Subcutaneous abdominal adipose tissue (tissue), 5 donors: ENCODE data around the gene KCNAB2.

Experiments
- H3K27ac ChIP-seq: one replicate; pipeline ENCODE4 v1.7.0; 2013; ENCODE audit warnings: low read depth, mild to moderate bottlenecking, inconsistent platforms, low read length, moderate library complexity
- H3K27me3 ChIP-seq, 5 donors: one replicate each; pipeline ENCODE4 v1.7.0; 2013; ENCODE audit warnings: low read length in 5 of 5, inconsistent platforms in 1 of 5; ENCODE audit not compliant: control insufficient read depth in 5 of 5, insufficient read depth in 4 of 5
- H3K36me3 ChIP-seq, 5 donors: one replicate each; pipeline ENCODE4 v1.7.0; 2013; ENCODE audit warnings: low read length in 5 of 5; ENCODE audit not compliant: control insufficient read depth in 5 of 5, insufficient read depth in 5 of 5
- H3K4me1 ChIP-seq, 5 donors: one replicate each; pipeline ENCODE4 v1.7.0; 2013; ENCODE audit warnings: low read length in 5 of 5, mild to moderate bottlenecking in 3 of 5, moderate library complexity in 1 of 5; ENCODE audit not compliant: control insufficient read depth in 5 of 5, insufficient read depth in 5 of 5
- H3K4me3 ChIP-seq, 5 donors: one replicate each; pipeline ENCODE4 v1.7.0; 2013; ENCODE audit warnings: low read length in 5 of 5, low read depth in 1 of 5
- H3K9ac ChIP-seq, 5 donors: one replicate each; pipeline ENCODE4 v1.7.0; 2013; ENCODE audit warnings: low read length in 5 of 5, mild to moderate bottlenecking in 4 of 5, moderate library complexity in 3 of 5
- H3K9me3 ChIP-seq, 5 donors: one replicate each; pipeline ENCODE4 v1.7.0; 2013; ENCODE audit warnings: low read length in 5 of 5; ENCODE audit not compliant: control insufficient read depth in 5 of 5
- donor health status: healthy.
- donor health status: healthy.
- donor health status: healthy.
- donor health status: healthy.
- donor health status: healthy.

KCNAB2 gene

DNA sequence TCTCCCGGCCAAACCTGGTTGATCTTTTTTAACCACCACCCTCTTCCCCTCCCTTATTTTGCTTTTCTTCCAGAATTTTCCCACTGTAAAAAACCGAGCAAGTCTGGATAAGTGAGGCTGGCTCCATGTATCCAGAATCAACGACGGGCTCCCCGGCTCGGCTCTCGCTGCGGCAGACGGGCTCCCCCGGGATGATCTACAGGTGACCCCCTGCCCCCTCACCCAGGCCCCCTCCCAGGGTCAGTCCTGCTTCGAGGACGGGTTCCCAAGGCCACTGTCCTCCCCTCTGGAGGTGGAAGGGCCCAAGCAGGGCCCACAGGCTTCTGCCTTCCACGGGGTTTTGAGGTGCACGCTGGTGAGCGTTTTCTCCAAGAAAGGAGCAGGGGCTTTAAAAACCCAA, 5.2 kb upstream of the KCNAB2 start:
- Histone ChIP-seq H3K4me3 (no peak overlapping the region), H3K27me3 (peaks cover 0 to 6% (median 2%) of the 10 kb centered on the region in 5 donors), H3K9ac (no peak overlapping the region), H3K36me3 (peaks cover 0 to 19% (median 6%) of the 10 kb centered on the region in 5 donors), H3K4me1 (peaks cover 0 to 2% (median 0%) of the 10 kb centered on the region in 5 donors), H3K9me3 (no peaks in the 10 kb centered on the region), H3K27ac (no peak overlapping the region)

- H3K27ac ChIP-seq, result no peak overlapping the region
- peaks cover 0 to 2% (median 0%) of the 10 kb centered on the region in 5 donors for H3K4me1 ChIP-seq
- no peak overlapping the region for H3K9ac ChIP-seq
- H3K4me3 ChIP-seq, result no peak overlapping the region
- no peaks in the 10 kb centered on the region for H3K9me3 ChIP-seq
- peaks cover 0 to 6% (median 2%) of the 10 kb centered on the region in 5 donors for H3K27me3 ChIP-seq
- H3K36me3 ChIP-seq, result peaks cover 0 to 19% (median 6%) of the 10 kb centered on the region in 5 donors
These were observed 4.8 kb upstream of the KCNAB2 start for GRCh38 chr1:6040861-6041415.

DNA sequence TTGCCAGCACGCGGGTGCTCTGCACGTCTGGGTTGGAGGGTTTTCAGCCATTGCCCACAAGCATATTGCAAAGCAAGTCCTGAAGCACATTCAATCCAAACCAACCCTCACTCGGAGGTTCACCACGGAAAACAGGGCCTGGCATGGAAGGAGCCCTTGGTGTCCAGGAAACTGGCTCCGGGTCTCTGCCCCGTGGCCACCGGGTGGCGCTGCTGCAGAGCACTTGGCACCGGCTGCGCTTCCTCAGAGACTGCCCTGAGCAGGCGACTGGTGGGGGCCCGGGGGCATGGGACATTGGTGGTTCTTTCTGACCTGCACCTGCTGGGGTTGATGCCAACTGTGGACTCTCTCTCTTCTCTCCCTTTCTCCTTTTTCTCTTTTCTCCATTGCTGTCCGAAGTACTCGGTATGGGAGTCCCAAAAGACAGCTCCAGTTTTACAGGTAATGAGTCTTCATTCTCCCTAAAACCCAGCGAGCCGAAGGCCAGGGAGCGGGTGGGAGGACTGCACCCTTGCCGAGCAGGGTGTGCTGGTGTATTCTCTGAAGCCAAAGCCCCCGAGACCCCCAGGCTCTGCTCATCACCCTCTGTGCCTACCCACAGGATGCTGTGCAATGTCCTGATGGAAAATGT, 4.1 kb upstream of the KCNAB2 start:
- Histone ChIP-seq H3K4me1 (peaks cover 0 to 2% (median 0%) of the 10 kb centered on the region in 5 donors), H3K36me3 (peaks cover 0 to 19% (median 6%) of the 10 kb centered on the region in 5 donors), H3K9me3 (no peaks in the 10 kb centered on the region), H3K9ac (no peak overlapping the region), H3K27me3 (peaks cover 0 to 6% (median 2%) of the 10 kb centered on the region in 5 donors), H3K27ac (no peak overlapping the region), H3K4me3 (no peak overlapping the region)

DNA sequence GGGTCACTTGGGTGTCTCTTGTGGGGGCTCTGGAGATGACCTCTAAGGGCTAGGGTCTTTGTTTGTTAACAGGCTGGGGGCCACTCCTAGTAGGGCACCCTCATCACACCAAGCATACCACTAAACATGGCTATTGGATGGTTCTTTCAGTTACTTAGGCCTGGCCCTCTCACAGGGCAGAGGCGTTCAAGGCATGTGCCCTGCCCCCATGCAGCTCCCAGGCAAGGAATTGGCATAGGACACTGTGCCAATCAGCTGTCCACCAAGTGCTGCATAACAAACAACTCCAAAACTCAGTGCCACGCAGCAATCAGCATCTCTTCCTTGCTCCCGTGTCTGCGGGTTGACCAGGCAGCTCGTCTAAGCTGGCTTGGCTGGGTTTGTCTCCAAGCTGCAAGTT, 2.1 kb upstream of the KCNAB2 start:
- Histone ChIP-seq H3K9me3 (no peaks in the 10 kb centered on the region), H3K4me1 (peaks cover 0 to under 1% (median 0%) of the 10 kb centered on the region in 5 donors), H3K27me3 (peaks cover 0 to 3% (median 0%) of the 10 kb centered on the region in 5 donors), H3K9ac (no peak overlapping the region), H3K4me3 (no peak overlapping the region), H3K36me3 (peaks cover 0 to 29% (median 6%) of the 10 kb centered on the region in 5 donors), H3K27ac (no peak overlapping the region)

DNA sequence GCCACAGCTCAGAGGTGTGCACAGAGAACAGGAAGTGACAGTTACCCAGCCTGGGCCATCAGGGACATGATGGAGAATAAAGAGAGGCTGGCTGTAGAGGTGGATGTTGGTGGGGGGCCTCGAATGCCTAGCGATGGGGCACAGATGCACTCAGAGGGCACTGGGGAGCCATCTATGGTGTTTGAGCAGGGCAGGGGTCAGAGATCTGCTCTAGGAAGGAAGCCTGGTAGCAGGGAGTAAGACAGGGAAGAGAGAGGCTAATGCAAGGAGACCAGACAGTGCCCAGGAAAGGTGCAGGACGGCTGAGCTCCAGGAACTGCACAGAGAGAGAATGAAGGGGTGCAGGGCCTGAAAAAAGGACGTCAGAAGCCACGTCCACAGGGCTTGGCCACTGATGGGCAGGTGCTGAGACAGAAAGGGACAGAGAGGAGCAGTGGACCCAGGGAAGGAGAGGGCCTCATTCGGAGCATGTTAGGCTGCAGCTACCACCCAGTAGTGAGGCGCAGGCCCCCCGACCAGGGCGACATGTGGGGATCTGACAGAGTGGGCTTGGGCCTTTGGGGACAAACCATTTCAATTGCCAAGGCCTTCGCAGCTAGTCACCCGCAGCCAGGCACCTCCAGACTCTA, 1.1 kb upstream of the KCNAB2 start:
- H3K4me1 ChIP-seq, result no peaks in the 10 kb centered on the region
- H3K27ac ChIP-seq, result no peak overlapping the region
- no peak overlapping the region for H3K9ac ChIP-seq
- H3K9me3 ChIP-seq, result no peaks in the 10 kb centered on the region
- peaks cover 0 to 33% (median 6%) of the 10 kb centered on the region in 5 donors for H3K36me3 ChIP-seq
- no peak overlapping the region for H3K4me3 ChIP-seq
- peaks cover 0 to 3% (median 0%) of the 10 kb centered on the region in 5 donors for H3K27me3 ChIP-seq

GRCh38 chr1:6045110-6045502, 582 bp upstream of the KCNAB2 start:
- no peak overlapping the region for H3K4me3 ChIP-seq
- no peaks in the 10 kb centered on the region for H3K4me1 ChIP-seq
- H3K9ac ChIP-seq, result no peak overlapping the region
- no peaks in the 10 kb centered on the region for H3K9me3 ChIP-seq
- H3K27ac ChIP-seq, result no peak overlapping the region
- peaks cover 0 to 33% (median 6%) of the 10 kb centered on the region in 5 donors for H3K36me3 ChIP-seq
- H3K27me3 ChIP-seq, result no peaks in the 10 kb centered on the region

- H3K27ac ChIP-seq, result no peak overlapping the region
- no peaks in the 10 kb centered on the region for H3K4me1 ChIP-seq
- H3K36me3 ChIP-seq, result peaks cover 0 to 31% (median under 1%) of the 10 kb centered on the region in 5 donors
- H3K4me3 ChIP-seq, result no peak overlapping the region
- H3K9ac ChIP-seq, result no peak overlapping the region
- H3K27me3 ChIP-seq, result no peaks in the 10 kb centered on the region
- no peaks in the 10 kb centered on the region for H3K9me3 ChIP-seq
These were observed 591 bp downstream of the KCNAB2 start for GRCh38 chr1:6046279-6046678.

- H3K9ac ChIP-seq, result no peak overlapping the region
These were observed 2.6 kb downstream of the KCNAB2 start for GRCh38 chr1:6048179-6048867.

DNA sequence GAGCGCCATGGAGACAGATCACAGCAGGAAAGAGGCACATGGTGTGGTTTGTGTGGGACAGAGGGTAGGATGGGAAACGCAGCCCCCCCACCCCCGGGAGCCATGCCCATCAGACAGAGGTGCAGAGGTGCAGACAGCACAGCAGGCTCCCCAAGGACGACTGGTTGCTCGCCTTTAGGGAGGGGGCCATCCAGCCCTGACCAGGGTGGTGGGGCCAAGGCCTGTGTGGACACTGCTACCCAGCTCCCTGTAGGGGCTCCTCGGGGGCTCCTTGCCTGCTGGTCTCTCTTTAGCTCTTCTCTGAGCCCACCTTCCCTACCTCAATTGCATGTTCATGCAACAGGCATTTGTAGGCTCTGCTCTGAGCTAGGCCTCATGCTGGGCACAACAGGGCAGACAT, 3.7 kb downstream of the KCNAB2 start:
- no peaks in the 10 kb centered on the region for H3K9me3 ChIP-seq
- H3K27ac ChIP-seq, result no peak overlapping the region
- no peaks in the 10 kb centered on the region for H3K4me1 ChIP-seq
- H3K27me3 ChIP-seq, result no peaks in the 10 kb centered on the region
- no peak overlapping the region for H3K9ac ChIP-seq
- H3K4me3 ChIP-seq, result no peak overlapping the region
- H3K36me3 ChIP-seq, result peaks cover 0 to 29% (median 0%) of the 10 kb centered on the region in 5 donors

More at GRCh38 chr1:6048179-6048867, 2.6 kb downstream of the KCNAB2 start:
- H3K9me3 ChIP-seq, result no peaks in the 10 kb centered on the region
- no peaks in the 10 kb centered on the region for H3K27me3 ChIP-seq
- no peak overlapping the region for H3K27ac ChIP-seq
- H3K4me3 ChIP-seq, result no peak overlapping the region
- H3K36me3 ChIP-seq, result peaks cover 0 to 30% (median 0%) of the 10 kb centered on the region in 5 donors
- no peaks in the 10 kb centered on the region for H3K4me1 ChIP-seq

DNA sequence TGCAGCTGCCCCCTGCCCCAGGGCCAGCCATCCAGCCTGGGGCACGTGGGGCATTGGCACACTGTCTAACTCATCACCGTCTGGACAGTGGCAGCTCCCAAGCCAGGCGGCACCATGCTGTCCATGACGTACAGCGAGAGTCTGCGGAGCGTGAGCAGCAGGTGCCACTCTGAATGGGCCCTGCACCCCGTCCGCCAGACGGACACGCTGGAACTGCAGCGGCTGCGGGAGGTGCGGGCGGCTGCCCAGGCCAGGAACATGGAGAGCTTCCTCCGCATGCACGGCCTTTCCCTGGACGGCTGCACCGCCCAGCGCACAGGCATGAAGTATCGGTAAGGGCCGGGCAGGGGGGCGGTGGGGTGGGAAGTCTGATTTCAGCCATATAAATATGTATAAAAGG, 5.7 kb downstream of the KCNAB2 start:
- Histone ChIP-seq H3K9me3 (no peaks in the 10 kb centered on the region), H3K27ac (no peak overlapping the region), H3K36me3 (peaks cover 0 to 23% (median 0%) of the 10 kb centered on the region in 5 donors), H3K4me3 (no peak overlapping the region), H3K9ac (no peak overlapping the region), H3K4me1 (no peaks in the 10 kb centered on the region), H3K27me3 (no peaks in the 10 kb centered on the region)
